ENCODE measurements around the gene ZG16B.

ZG16B gene

GRCh38 chr16:2839650-2840450 is 9.7 kb downstream of the ZG16B start:
- no peak overlapping the region for H3K27ac ChIP-seq
- no peak overlapping the region for H3K4me3 ChIP-seq

- H3K27ac ChIP-seq: peak overlapping the region in 1 of 21 experiments; percentile 70
- H3K4me3 ChIP-seq: no peak overlapping the region
Measured at GRCh38 chr16:2840914-2841313, 10.8 kb downstream of the ZG16B start.

- peak overlapping the region in 2 of 7 experiments; percentile 6 to 16 for H3K4me3 ChIP-seq
- H3K27ac ChIP-seq: peak overlapping the region in 7 of 21 experiments; percentile 13 to 70 (median 50)
Measured at GRCh38 chr16:2841606-2842339, 11.7 kb downstream of the ZG16B start.

GRCh38 chr16:2842340-2843000 is 12.4 kb downstream of the ZG16B start:
- peak overlapping the region in 7 of 21 experiments; percentile 13 to 70 (median 50) for H3K27ac ChIP-seq
- peak overlapping the region in 2 of 7 experiments; percentile 6 to 16 for H3K4me3 ChIP-seq

- no peak overlapping the region for H3K27ac ChIP-seq
Measured at GRCh38 chr16:2843526-2843925, 13.4 kb downstream of the ZG16B start.

GRCh38 chr16:2845116-2845515 is 15.0 kb downstream of the ZG16B start:
- H3K27ac ChIP-seq: no peak overlapping the region
- H3K4me3 ChIP-seq: no peak overlapping the region

More at GRCh38 chr16:2843526-2843925, 13.4 kb downstream of the ZG16B start:
- no peak overlapping the region for H3K4me3 ChIP-seq

GRCh38 chr16:2846511-2847310 is 16.6 kb downstream of the ZG16B start:
- Histone ChIP-seq H3K4me3 (no peak overlapping the region), H3K27ac (no peak overlapping the region)

- Histone ChIP-seq H3K4me3 (no peak overlapping the region), H3K27ac (no peak overlapping the region)
Measured at GRCh38 chr16:2848933-2849725, 19.0 kb downstream of the ZG16B start.

GRCh38 chr16:2852003-2852730 is 22.1 kb downstream of the ZG16B start:
- H3K4me3 ChIP-seq: no peak overlapping the region
- H3K27ac ChIP-seq: no peak overlapping the region

- Histone ChIP-seq H3K4me3 (no peak overlapping the region), H3K27ac (no peak overlapping the region)
Measured at GRCh38 chr16:2852731-2853507, 22.8 kb downstream of the ZG16B start.

- Histone ChIP-seq H3K4me3 (no peak overlapping the region), H3K27ac (no peak overlapping the region)
Measured at GRCh38 chr16:2853531-2854073, 23.5 kb downstream of the ZG16B start.

- Histone ChIP-seq H3K4me3 (no peak overlapping the region), H3K27ac (peak overlapping the region in 1 of 21 experiments; percentile 77)
Measured at GRCh38 chr16:2854700-2855309, 24.7 kb downstream of the ZG16B start.

- peak overlapping the region in 10 of 21 experiments; percentile 10 to 80 (median 58) for H3K27ac ChIP-seq
- H3K4me3 ChIP-seq: peak overlapping the region in 1 of 7 experiments; percentile 21
Measured at GRCh38 chr16:2855536-2855935, 25.4 kb downstream of the ZG16B start.

GRCh38 chr16:2856061-2856670 is 26.1 kb downstream of the ZG16B start:
- peak overlapping the region in 10 of 21 experiments; percentile 10 to 81 (median 58) for H3K27ac ChIP-seq
- peak overlapping the region in 3 of 7 experiments; percentile 33 to 44 (median 40) for H3K4me3 ChIP-seq

GRCh38 chr16:2856686-2857450 is 26.8 kb downstream of the ZG16B start:
- H3K4me3 ChIP-seq: peak overlapping the region in 5 of 7 experiments; percentile 2 to 44 (median 33)
- H3K27ac ChIP-seq: peak overlapping the region in 12 of 21 experiments; percentile 7 to 86 (median 74)
